Colonic mucosa (tissue), 4 donors: Measurements from ENCODE around the gene PHACTR1. TPM values are rescaled to one million over a fixed set of nuclear protein-coding genes. Genes with fewer than 3 reads are reported as not detected.
A peak's percentile ranks its signal among the peaks of the same experiment; 100 is the strongest.

Experiments used
- DNase-seq: peaks from one replicate; pipeline ENCODE4 v3.0.0-alpha.2; 2020
- H3K27ac ChIP-seq: fragments of 200-600 bp; one replicate; pipeline ENCODE4 v1.8.0; 2021
- H3K27me3 ChIP-seq: fragments of 200-600 bp; one replicate; pipeline ENCODE4 v1.8.0; 2021
- H3K36me3 ChIP-seq: fragments of 200-600 bp; one replicate; pipeline ENCODE4 v1.8.0; 2021
- H3K4me1 ChIP-seq: fragments of 200-600 bp; one replicate; pipeline ENCODE4 v1.8.0; 2021; ENCODE audit warnings: mild to moderate bottlenecking
- H3K4me3 ChIP-seq: fragments of 200-600 bp; one replicate; pipeline ENCODE4 v1.8.0; 2021
- H3K9ac ChIP-seq, 2 donors: one replicate each; pipeline ENCODE4 v1.7.0; 2013; ENCODE audit warnings: control low read depth in 2 of 2, low read depth in 2 of 2, low read length in 2 of 2
- H3K9me3 ChIP-seq: fragments of 200-600 bp; one replicate; pipeline ENCODE4 v1.8.0; 2021
- CTCF ChIP-seq: fragments of 200-600 bp; IDR thresholded peaks from one replicate; pipeline ENCODE4 v1.8.0; 2022; ENCODE audit warnings: antibody characterized with exemption, mild to moderate bottlenecking
- intact Hi-C: fragments of 100-400 bp; cut with DNase I; formaldehyde crosslinking; loops from one replicate; pipeline ENCODE4 v1.14.1; 2022
- total RNA-seq, 2 donors: library from RNA; stranded (reverse); fragmentation: NEBNext Ultra II Directional in 1 of 2; extraction: Animal tissue kit (Norgen Biotek cat#: 25700) in 1 of 2; gene quantifications; one replicate each; pipeline ENCODE4 v1.2.1, GENCODE V29; 2021
- donor health status: healthy.
- donor health status: DM: no; HTN: no; CAD: no.
- donor health status: DM: no; HTN: no; CAD: no.

Gene PHACTR1
- total RNA-seq, 2 donors from 2014 or later = 1.7 to 2.2 TPM

GRCh38 chr6:13012296-13012695 is 295.7 kb downstream of the PHACTR1 start:
- H3K4me1 ChIP-seq = no peaks in the 10 kb centered on the region
- H3K27me3 ChIP-seq = peaks cover 29% of the 10 kb centered on the region
- no peaks in the 10 kb centered on the region for H3K36me3 ChIP-seq
- no peak for TF ChIP-seq CTCF
- intact Hi-C loops = no loop called here
- H3K9ac ChIP-seq = no peak overlapping the region
- H3K27ac ChIP-seq = no peak overlapping the region
- DNase-seq = no peak
- no peaks in the 10 kb centered on the region for H3K9me3 ChIP-seq
- H3K4me3 ChIP-seq = no peak overlapping the region

DNA sequence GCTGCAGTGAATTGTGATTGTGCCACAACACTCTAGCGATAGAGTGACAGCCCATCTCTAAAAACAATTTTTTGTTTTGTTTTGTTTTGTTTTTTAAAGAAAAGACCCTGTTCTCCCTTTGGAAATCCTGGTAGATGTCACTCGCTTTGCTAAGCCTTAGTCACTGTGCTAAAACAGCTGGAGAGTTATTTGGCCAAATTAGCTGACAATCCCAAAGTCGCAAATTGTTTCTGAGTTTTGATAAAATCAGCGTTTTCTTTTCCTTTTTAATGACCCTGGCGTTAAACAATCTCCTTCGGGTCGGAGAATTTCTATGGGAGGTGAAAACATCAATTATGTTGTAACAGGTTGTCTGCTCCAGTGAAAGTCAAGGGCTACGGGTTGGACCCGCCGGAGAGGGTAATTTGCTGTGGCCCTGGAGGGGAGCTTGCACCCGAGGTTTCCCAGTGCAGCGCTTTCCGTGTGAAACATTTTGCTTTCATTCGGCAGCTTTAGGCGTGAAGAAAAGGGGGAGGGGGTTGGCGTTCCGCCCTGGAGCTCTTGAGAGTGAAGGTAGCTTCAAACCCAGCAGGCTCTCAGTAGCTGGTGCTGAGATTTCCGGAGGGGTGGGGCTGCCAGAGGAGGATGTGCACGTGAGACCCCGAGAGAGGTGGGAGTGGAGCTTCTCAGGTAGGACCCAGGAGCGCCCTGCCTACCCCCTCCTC is 296.6 kb downstream of the PHACTR1 start:
- no peak for DNase-seq

DNA sequence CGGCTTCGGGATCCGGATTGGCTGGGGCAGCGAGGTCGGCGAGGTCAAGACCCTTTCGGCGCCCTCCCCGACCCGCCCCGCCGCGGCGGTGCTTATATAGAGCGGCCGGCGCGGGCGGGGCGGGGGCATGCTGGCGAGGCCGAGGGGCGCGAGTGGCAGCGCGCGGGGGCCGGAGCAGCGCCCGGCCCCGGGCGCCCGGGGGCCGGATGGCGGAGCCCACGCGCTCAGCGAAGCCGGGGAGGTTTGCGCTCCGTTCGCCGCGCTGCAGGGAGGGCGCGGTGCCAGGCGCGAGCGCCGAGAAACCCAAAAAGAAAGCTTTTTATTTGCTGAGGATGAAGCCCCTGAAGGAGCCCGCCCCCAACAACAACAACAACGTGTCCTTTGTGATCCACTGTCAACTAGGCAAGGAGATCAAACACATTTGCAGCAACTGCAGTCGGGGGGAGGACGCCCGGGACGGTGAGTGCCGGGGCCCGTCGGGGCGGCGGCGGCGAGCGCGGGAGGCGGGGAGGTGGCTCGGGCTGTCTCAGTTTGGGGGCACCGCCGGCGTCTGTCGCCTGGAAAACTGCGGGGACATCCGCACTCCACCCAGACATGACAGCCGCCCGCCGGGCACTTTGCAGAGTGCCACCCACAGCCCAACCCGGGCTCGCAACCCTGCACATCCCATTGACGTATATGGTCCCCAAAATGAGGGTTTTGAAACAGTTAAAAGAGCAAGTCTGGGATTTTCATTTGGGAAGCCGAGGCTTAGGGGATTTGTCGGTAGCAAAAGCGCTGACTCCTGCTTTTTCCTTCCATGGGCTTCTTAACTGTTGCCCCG is 297.3 kb downstream of the PHACTR1 start:
- intact Hi-C loops = no loop called here
- Histone ChIP-seq H3K27ac (no peak overlapping the region), H3K9ac (peak overlapping the region in 1 of 2 donors; percentile 8), H3K4me1 (no peaks in the 10 kb centered on the region), H3K27me3 (peaks cover 29% of the 10 kb centered on the region), H3K36me3 (no peaks in the 10 kb centered on the region), H3K9me3 (no peaks in the 10 kb centered on the region), H3K4me3 (peak overlapping the region; percentile 20)
- TF ChIP-seq CTCF = no peak
- no peak for DNase-seq

More for the DNA sequence above, 296.6 kb downstream of the PHACTR1 start:
- intact Hi-C loops = no loop called here
- H3K36me3 ChIP-seq = no peaks in the 10 kb centered on the region
- H3K4me1 ChIP-seq = no peaks in the 10 kb centered on the region
- H3K9ac ChIP-seq = peak overlapping the region in 1 of 2 donors; percentile 8
- peaks cover 29% of the 10 kb centered on the region for H3K27me3 ChIP-seq
- H3K4me3 ChIP-seq = no peak overlapping the region
- no peak overlapping the region for H3K27ac ChIP-seq
- TF ChIP-seq CTCF = no peak
- H3K9me3 ChIP-seq = no peaks in the 10 kb centered on the region

DNA sequence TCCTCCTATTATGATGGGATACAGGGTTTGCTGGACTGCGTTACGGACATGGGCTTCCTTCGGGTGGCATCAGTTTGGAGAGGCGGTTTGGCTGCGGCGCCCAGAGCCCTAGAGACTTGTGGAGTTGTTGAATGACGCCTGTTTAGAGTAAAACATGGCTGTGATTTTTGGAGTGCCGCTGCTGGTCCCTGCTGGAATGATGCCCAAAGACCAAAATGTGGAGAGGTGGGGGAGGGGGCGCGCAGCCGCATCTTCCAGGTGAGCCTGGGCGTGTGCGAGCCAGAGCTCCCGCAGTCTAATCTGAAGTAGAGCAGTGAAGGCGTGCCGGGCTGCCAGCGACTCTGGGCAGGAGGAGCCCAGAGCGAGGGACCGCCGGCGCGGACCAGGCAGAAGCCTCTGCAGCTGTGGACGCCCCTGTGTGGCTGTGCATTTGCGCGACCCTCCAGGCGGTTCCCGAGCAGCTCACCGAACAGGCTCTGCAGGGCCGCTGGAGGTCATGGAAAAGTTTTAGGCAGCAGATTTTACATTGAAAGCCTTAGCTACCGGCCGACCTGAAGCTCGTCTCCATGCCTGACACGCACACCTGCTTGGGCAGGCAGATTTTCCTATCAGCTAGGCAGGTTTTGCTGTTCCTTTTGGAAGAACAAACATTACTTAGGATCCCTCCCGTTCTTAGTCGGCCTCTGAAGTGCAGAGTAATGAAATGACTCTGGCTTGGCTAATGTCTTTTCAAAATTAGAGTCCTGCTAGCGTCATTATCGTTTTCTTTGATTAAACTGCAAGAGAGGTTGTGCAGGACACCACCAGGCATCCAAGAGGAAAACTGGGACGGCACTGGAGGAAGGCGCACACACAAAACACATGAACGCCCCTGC is 298.2 kb downstream of the PHACTR1 start:
- H3K4me1 ChIP-seq = no peaks in the 10 kb centered on the region
- DNase-seq = no peak
- TF ChIP-seq CTCF = no peak
- intact Hi-C loops = no loop called here
- H3K27ac ChIP-seq = no peak overlapping the region
- H3K36me3 ChIP-seq = no peaks in the 10 kb centered on the region
- no peak overlapping the region for H3K4me3 ChIP-seq
- H3K27me3 ChIP-seq = peaks cover 29% of the 10 kb centered on the region
- H3K9ac ChIP-seq = no peak overlapping the region
- no peaks in the 10 kb centered on the region for H3K9me3 ChIP-seq

DNA sequence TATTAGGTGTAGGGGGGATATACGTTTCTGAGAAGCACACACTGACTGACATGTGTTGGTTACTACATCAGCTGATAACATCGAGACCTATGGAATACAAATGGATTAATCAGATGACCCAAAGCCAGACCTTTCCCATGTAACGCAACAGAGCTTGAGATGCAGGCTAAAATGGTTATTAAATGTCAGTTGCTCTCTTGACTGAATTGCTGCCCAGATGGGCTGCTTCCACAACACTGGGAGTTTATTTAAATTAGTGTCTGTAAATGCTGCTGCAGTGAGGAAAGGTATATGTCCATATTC is 298.8 kb downstream of the PHACTR1 start:
- no peaks in the 10 kb centered on the region for H3K4me1 ChIP-seq
- H3K9me3 ChIP-seq = no peaks in the 10 kb centered on the region
- no peak for DNase-seq
- no peak overlapping the region for H3K9ac ChIP-seq
- H3K27me3 ChIP-seq = peaks cover 29% of the 10 kb centered on the region
- no peak overlapping the region for H3K27ac ChIP-seq
- intact Hi-C loops = no loop called here
- TF ChIP-seq CTCF = no peak
- no peaks in the 10 kb centered on the region for H3K36me3 ChIP-seq
- H3K4me3 ChIP-seq = no peak overlapping the region
